HG02588 (cell line): ENCODE results near the gene TRAT1.

Experiments used
- ATAC-seq: cut with Tn5 transposase; IDR thresholded peaks from one replicate; pipeline ENCODE4 v1.9.1; 2021; ENCODE audit warnings: mild to moderate bottlenecking, moderate library complexity; ENCODE audit not compliant: unreplicated experiment

Gene TRAT1

GRCh38 chr3:108849075-108849474 lies 26.5 kb downstream of the TRAT1 start:
- no peak for ATAC-seq

GRCh38 chr3:108861401-108861800 lies 38.8 kb downstream of the TRAT1 start:
- no peak for ATAC-seq

GRCh38 chr3:108862865-108863798 lies 40.5 kb downstream of the TRAT1 start:
- ATAC-seq: no peak

GRCh38 chr3:108863799-108864135 lies 41.2 kb downstream of the TRAT1 start:
- ATAC-seq: no peak

- no peak for ATAC-seq
Observed at GRCh38 chr3:108877901-108878300, 55.3 kb downstream of the TRAT1 start.

GRCh38 chr3:108879915-108880314 lies 57.3 kb downstream of the TRAT1 start:
- ATAC-seq: no peak

- ATAC-seq: no peak
Observed at GRCh38 chr3:108882762-108883161, 60.2 kb downstream of the TRAT1 start.

- no peak for ATAC-seq
Observed at GRCh38 chr3:108883373-108883772, 60.8 kb downstream of the TRAT1 start.

- ATAC-seq: no peak
Observed at GRCh38 chr3:108887121-108887520, 64.5 kb downstream of the TRAT1 start.

- ATAC-seq: no peak
Observed at GRCh38 chr3:108887777-108888176, 65.2 kb downstream of the TRAT1 start.

GRCh38 chr3:108891833-108892232 lies 69.2 kb downstream of the TRAT1 start:
- no peak for ATAC-seq

GRCh38 chr3:108894981-108895380 lies 72.4 kb downstream of the TRAT1 start:
- ATAC-seq: no peak

- no peak for ATAC-seq
Observed at GRCh38 chr3:108897883-108898282, 75.3 kb downstream of the TRAT1 start.

- no peak for ATAC-seq
Observed at GRCh38 chr3:108899530-108899929, 76.9 kb downstream of the TRAT1 start.
